Adipose tissue (tissue), 3 donors: ENCODE results near the gene DPEP2NB. TPM values are rescaled to one million over a fixed set of nuclear protein-coding genes. Genes with fewer than 3 reads are reported as not detected.
A peak's percentile ranks its signal among the peaks of the same experiment; 100 is the strongest.
"Not testable (repeated sequence)": the region's sequence is repeated elsewhere in the genome, so short reads cannot be mapped to it uniquely, and the experiment has no call there.

Source experiments
- H3K27ac ChIP-seq: one replicate; pipeline ENCODE4 v1.5.1; 2013; ENCODE audit warnings: low read depth, low read length
- WGBS, 3 donors: extraction: QIAGEN DNeasy Blood & Tissue Kit; methylation state at CpG; one replicate each; pipeline ENCODE4 v1.1.7; 2013; 5-methylcytosine and 5-hydroxymethylcytosine counted together
- polyA plus RNA-seq, 3 donors: library from polyadenylated mRNA; stranded (reverse); fragments of 200-250 nt; gene quantifications; one replicate each; pipeline ENCODE4 v1.2.3, GENCODE V29; 2013
- donor health status: healthy with polysubstance abuse.
- donor health status: Bipolar disorder and iron deficiency.
- donor health status: healthy.

DPEP2NB gene
- polyA plus RNA-seq, 3 donors = not detected

DNA sequence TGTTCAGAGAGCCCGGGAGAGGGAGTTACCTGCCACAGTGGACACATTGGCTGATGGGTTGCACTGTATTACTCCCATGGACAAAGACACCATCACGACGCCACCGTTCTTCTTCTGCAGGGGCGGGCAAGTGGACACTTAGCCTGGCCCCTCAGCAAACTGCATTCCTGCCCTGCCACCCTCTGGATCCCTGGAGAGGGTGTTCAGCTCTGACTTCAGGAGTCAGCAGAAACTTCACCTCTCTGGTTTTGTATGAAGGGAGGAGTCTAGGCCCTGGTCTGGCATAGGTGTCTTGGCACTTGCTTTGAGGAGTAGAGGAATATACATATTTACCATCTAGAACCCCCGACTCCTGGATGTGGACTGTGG, 25.7 kb downstream of the DPEP2NB start:
- no peak overlapping the region for H3K27ac ChIP-seq
- WGBS, 3 donors = 78 to 82% (median 82%) methylated on average over 6 of the region's 6 CpGs

DNA sequence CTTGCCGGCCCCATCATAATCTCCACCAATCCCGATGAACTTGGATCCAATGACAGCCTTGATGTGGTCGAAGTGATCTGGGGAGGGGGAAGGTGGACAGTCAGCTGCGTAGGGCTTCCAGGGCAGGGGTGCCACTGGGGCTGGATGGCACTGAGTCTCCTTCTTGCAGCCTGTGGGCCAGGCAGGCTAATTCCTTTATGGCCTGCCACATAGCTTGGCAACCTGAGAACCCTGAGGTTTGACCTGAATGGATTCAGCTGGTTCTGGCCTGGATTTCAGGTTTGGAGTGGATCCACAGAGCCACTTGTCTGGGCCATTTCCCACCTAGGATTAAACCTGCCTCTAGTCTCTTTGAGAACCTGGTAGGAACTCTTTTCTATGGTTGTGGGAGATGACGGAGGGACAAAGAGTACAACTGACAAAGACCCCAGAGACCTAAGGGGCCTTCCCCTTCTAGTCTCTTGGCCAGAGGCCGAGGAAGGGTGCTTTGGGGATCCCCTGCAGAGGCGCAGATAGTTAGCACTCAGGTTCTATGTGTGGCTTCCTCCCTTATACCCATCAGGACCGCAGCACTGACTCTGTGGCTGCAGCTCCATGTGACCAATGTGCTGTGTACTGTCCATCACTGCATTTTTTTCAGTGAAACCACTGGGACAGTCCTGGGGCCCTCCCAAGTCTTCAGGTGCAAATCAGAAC, 26.2 kb downstream of the DPEP2NB start:
- 79 to 89% (median 87%) methylated on average over 8 of the region's 8 CpGs for WGBS, 3 donors

DNA sequence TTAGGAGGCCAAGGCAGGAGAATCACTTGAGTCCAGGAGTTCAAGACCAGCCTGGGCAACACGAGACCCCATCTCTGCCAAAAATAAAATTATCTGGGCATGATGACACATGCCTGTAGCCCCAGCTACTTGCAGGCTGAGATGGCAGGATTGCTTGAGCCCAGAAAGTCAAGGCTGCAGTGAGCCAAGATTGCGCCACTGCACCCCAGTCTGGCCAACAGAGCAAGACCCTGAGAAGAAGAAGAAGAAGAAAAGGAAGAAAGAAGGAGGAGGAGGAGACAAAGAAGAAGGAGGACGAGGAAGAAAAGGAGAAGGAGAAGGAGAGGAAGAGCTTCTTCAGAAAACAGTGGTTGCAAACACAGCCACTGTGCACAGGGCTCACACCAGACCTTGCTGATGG, 27.0 kb downstream of the DPEP2NB start:
- WGBS, 3 donors = 77 to 79% (median 78%) methylated on average over 3 of the region's 3 CpGs

More for the DNA sequence above, 26.2 kb downstream of the DPEP2NB start:
- no peak overlapping the region for H3K27ac ChIP-seq

DNA sequence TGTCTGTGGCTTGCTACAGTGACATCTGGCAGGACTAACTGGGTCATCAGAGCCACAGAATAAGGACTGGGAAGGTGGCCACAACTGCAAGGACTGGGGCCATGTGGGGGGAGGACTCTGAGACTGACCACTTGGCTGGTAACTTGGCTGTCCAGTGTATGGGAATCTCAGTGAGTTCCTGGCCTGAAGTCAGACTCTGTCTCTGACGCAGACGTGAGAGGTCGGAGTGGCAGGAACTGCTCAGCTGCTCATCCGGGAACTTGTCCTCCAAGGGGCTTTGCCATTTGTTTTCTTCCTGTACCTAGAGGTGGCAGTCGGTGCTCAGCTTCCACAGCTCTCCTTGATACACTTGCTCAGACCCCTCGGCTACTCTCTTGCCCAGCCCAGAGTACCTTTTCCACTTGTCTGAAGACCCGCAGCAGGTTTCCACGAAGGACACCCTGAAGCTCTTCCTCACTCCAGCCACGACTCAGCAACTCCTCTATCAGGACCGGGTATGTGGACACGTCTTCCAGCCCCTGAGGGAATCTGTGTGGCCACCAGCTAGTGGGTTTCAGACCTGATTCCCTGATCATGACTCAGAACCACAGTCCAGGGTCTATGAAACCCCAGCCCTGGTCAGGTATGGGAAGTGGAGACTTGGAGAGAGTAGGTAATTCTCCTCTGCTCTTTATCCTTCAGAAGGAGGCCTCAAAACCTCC, 28.1 kb downstream of the DPEP2NB start:
- WGBS, 3 donors = 54 to 77% (median 61%) methylated on average over 11 of the region's 11 CpGs
- no peak overlapping the region for H3K27ac ChIP-seq

More for the DNA sequence above, 27.0 kb downstream of the DPEP2NB start:
- H3K27ac ChIP-seq = no peak overlapping the region

DNA sequence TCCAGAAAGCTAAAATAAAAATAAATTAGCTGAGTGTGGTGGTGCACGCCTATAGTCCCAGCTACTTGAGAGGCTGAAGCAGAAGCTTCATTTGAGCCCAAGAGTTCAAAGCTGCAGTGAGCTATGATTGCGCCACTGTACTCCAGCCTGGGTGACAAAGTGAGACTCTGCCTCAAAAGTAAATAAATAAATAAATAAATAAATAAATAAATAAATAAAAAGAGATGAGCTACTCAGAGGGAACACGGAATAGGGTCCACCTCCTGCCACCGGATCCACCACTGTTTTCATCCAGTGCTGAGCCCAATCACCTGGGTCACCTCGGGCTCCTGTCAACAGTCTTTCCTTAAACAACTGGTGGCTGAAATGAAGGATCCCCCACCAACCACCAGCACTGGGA, 28.8 kb downstream of the DPEP2NB start:
- H3K27ac ChIP-seq = no peak overlapping the region
- WGBS, 3 donors = 86 to 90% (median 86%) methylated on average over 5 of the region's 5 CpGs

DNA sequence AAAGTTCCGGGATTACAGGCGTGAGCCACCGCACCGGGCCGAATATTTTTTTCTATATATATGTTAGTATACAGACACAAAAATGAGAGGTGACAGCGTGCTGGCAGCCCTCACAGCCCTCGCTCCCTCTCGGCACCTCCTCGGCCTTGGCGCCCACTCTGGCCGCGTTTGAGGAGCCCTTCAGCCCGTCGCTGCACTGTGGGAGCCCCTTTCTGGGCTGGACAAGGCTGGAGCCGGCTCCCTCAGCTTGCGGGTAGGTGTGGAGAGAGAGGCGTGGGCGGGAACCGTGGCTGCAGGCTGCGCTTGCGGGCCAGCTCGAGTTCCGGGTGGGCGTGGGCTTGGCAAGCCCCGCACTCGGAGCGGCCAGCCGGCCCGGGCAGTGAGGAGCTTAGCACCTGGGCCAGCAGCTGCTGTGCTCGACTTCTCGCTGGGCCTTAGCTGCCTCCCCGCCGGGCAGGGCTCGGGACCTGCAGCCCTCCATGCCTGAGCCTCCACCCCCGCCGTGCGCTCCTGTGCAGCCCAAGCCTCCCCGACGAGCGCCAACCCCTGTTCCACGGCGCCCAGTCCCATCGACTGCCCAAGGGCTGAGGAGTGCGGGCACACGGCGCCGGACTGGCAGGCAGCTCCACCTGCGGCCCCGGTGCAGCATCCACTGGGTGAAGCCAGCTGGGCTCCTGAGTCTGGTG, 33.6 kb downstream of the DPEP2NB start:
- H3K27ac ChIP-seq = no peak overlapping the region
- WGBS, 3 donors = 94 to 96% (median 95%) methylated on average over 45 to 49 of the region's 49 CpGs

DNA sequence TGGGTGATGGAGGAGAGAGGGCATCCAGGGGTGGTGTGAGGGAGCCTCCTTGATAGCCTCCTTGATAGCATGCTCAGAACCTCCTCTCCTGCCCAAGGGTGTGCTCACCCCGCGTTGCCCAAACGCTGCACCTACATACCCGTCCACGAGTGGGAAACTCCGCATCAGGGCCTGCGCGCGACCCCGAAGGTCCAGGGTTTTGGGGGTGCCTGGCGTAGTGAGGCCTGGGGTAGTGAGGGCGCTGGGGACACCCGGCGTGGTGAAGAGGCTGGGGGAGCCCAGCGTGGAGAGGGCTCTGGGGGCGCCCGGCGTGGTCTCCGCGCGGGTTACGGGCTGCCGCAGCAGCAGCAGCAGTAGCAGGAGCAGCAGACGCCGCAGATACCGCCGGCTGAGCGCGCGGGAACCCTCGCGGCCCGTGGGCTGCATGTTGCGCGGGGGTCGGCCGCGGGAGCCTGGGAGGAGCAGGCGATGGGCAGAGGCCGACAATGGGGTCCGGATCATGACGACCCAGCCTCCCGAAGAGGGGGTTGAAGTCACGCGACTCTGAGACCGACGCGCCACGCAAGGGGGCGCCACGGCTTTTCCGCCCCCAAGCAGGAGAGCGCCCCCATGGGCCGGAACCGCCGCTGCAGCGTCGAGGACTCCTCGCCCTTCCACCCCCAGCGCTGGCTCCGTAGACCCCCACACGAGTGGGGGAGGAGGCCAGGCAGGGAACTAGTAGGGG, 35.6 kb downstream of the DPEP2NB start, which contains the start of gene DPEP3:
Gene DPEP3 (minus strand): TSS at position 545 of the 724 bp plus-strand sequence. CDS start 119 bp downstream, at position 426.
- 52 to 70% (median 67%) methylated on average over 49 to 62 of the region's 62 CpGs for WGBS, 3 donors
- no peak within 1 kb of the TSS for H3K27ac ChIP-seq

DNA sequence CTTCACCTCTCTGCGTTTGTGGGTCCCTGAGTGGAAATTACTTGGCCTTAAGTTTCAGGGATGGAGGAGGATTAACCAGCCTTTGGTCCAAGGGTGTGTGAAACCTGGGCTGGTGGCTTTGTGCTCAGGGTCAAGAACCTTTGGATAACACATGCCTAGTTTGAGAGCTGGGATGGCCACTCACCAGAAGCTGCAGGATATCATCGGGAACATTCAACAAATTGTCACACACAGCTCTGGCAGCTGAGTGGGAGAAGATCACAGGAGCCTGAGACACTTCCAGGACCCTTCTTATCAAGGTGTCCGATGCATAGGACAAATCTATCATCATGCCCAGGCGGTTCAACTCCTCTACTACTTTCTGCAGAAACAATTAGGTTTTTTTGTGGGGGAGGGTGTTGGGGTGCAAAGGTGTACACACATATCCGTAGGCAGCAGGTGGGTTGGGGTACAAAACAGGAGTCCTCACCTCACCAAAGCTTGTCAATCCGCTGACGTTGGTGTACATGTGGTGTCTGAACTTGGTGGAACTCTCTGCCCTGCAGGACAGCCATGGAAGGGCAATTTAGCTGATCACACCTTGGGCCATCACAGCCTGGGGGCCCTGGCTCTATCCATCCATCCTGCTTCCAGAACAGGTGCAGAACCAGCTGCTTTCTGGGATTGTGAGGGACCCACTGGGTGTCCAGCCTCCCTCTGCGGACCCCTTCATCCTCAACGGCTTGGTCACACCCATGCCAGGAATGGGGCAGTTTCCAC, 38.1 kb downstream of the DPEP2NB start:
- WGBS, 3 donors = 77 to 88% (median 87%) methylated on average over 9 of the region's 9 CpGs
- H3K27ac ChIP-seq = no peak overlapping the region

DNA sequence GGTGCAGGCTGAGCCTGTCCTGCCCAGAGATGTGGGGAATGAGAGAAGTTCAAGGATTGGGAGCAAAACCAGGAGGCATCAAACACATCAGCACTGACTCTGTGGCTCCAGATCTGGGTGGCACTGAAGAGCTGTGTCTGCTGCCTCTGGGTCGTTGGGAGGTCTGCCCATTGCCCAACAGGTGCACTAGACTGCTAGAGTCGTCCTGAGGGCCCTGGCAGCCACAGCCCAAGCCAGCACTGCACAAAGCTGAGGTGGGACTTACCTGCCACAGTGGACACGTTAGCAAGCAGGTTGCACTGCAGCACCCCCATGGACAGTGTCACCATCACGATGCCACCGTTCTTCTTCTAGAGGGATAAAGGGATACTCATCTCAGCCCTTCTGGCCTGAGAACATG, 38.7 kb downstream of the DPEP2NB start:
- WGBS, 3 donors = 64 to 75% (median 72%) methylated on average over 5 of the region's 5 CpGs
- H3K27ac ChIP-seq = no peak overlapping the region

DNA sequence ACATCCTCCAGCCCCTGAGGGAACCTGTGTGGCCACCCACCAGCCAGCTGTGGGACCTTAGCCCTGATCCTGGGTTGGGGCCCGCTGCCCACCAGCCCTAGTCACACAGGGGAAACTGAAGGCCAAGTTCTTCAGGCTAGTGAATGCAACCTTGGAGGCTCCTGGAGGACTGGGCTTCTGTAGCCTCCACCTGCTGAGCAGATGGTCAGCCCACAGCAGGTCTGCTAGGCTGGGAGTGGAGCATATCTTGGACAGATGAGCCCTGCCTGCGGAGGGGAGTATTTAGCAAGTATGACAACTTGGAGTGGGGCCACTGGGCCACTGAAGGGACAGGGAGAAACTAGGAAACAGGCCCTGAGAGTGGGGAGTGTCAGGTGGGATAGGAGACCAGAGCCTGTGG, 39.5 kb downstream of the DPEP2NB start:
- no peak overlapping the region for H3K27ac ChIP-seq
- WGBS, 3 donors = 88 to 98% (median 96%) methylated on average over 2 of the region's 2 CpGs

DNA sequence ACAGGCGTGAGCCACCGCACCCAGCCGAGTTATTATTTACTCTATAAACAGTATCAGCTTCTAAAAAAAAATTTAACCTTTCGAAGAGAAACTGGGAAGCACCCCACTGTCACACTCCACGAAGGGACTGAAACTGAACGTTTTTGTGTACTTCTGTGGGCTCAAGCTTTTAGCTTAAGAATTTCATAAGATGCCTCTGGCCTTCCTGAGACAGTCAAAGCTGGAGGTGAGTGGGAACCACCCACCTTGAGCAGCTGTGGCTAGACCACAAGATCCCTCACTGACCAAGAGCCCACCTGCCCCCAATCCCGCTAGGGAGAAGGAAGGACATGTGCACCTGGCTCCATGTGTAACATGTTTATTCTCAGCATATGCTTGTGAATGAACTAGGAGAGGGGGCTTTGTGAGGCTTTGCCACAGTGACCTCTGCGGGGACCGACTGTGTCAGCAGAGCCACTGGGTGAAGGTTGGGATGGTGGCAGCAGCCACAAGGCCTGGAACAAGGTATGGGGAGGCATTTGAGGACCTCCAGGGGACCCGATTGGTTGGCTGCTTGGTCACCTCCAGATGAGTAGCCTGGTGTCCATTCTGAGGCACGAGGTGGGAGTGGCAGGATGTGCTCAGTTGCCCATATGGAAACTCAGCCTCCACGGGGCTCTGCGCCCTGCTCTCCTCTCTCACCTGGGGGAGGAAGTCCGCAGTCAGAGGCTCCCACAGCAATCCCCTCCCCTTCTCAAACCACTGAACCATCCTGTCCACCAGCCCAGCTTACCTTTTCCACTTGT, 40.2 kb downstream of the DPEP2NB start:
- H3K27ac ChIP-seq = no peak overlapping the region
- 65 to 78% (median 74%) methylated on average over 14 of the region's 14 CpGs for WGBS, 3 donors

DNA sequence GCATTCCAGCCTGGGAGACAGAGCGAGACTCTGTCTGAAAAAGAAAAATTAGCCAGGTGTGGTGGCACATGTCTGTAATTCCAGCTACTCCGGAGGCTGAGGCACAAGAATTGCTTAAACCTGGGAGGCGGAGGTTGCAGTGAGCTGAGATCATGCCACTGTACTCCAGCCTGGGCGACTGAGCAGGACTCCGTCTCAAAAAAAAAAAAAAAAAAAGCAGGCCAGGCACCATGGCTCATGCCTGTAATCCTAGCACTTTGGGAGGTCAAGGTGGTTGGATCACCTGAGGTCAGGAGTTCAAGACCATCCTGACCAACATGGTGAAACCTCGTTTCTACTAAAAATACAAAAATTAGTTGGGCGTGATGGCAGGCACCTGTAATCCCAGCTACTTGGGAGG, 43.4 kb downstream of the DPEP2NB start:
- WGBS, 3 donors = 85 to 92% (median 89%) methylated on average over 7 of the region's 7 CpGs

DNA sequence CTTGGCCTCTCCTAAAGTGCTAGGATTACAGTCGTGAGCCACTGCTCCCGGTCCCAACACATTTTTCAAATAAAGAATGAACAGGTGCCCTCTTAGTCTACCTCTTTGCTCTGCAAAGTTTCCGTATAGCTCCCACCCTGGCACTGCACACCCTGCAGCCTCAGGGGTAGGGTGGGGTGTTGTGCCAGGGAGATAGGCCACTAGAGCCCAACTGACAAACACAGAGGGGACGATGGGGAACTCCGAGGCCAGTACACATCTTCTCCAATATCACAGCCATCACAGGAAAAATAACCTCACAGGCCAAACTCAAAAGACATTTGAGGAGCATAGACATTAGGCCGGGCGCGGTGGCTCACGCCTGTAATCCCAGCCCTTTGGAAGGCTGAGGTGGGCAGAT, 44.6 kb downstream of the DPEP2NB start:
- no peak overlapping the region for H3K27ac ChIP-seq
- 94 to 98% (median 96%) methylated on average over 9 of the region's 9 CpGs for WGBS, 3 donors

More for the DNA sequence above, 43.4 kb downstream of the DPEP2NB start:
- not testable (repeated sequence) for H3K27ac ChIP-seq

DNA sequence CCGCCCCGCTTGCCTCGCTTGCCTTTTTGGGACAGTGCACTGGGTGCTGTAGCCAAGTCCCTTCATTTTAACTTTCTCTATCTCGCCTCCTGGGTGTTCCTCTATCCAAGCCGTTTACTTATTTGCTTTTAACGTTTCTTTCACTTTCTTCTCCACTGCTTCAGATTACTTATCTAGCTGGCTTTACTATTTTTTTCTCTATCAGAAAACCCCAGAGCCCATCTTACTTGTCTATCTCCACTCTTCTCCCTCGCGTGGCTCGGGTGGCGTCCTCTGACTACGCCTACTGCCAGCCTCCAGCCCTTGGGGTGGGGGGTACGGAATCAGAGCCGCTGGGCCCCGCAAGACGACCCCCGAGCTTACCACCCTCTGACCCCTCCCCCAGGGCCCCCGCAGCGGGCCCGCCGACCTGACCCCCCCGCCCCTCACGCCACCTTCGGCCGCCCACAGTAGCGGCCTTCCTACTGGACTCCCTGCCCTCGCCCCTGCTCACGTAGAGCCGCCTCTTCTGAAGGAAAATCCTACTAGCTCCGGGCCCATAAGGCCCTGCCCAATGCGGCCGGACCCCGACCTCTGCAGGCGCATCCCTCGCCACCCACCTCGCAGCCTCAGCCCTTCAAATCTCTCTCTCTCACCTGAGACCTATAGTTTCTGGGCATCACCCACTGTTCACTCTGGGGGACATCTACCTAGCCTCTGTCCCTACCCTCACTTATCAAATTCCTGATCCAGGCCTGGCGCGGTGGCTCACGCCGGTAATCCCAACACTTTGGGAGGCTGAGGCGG, 46.3 kb downstream of the DPEP2NB start:
- 45 to 56% (median 51%) methylated on average over 40 of the region's 40 CpGs for WGBS, 3 donors

DNA sequence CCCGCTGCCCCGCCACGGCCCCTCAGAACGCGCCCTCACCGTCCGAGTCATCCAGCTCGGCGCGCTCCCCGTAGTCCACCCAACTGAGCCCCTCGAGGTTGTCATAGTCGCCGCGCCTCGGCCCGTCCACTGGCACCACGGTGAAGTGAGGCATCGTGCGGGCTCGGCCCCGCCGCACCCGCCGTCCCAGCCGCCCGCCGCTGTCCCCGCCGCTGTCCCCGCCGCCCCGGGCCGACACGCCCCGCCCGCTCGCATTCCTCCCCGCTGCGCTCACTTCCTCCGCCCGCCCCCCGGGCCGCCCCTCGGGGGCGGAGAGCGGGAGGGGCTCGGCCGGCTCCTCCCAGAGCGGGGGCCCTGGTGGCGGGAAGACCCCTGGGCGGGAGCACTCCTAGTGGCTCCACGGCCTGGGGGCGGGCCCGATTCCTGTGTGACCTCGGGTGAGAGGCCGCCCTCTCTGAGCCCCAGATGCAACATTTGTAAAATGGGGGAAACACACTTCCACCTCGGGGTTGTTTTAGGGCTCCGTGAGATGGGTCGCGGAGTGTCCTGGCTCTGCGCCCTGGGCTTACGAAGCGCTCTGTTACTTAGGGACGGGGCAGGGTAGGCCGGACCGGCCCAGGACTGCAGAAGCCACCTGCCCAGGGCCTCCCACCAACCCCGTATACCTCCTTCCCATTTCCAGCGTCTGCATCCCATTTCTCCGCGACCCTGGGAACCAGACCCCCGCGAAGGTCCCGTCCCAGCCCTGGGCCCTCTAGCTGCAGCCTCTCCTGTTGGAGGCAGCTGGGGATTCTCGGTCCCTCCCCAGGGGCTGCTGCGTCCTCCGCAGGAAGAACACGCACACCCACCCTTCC, 47.1 kb downstream of the DPEP2NB start, which contains the start of gene SLC12A4:
Gene SLC12A4 (minus strand): TSS at position 238 of the 854 bp plus-strand sequence. CDS start 84 bp downstream, at position 154.
- peak within 1 kb of the TSS; percentile 84 for H3K27ac ChIP-seq
- 0 to 2% (median 1%) methylated on average over 42 to 78 of the region's 78 CpGs for WGBS, 3 donors

More for the DNA sequence above, 46.3 kb downstream of the DPEP2NB start:
- no peak overlapping the region for H3K27ac ChIP-seq
